A549 treated with AZD9567 at 1 μM for 4 hours (cell line): ENCODE measurements around the gene RARG. TPM values are rescaled to one million over a fixed set of nuclear protein-coding genes. Genes with fewer than 3 reads are reported as not detected.

Source experiments
- total RNA-seq: library from RNA; stranded (reverse); fragments of 200-300 nt; extraction: Qiagen RNA extraction; gene quantifications from 5 replicates; pipeline ENCODE4 v1.2.3, GENCODE V29; 2022; ENCODE audit not compliant: insufficient read depth

Gene RARG
- total RNA-seq = 18.2 to 24.2 TPM (median 21.9 TPM) in 5 replicates

GRCh38 chr12:53231921-53232645 is at the start of gene RARG:
Gene RARG, minus strand, starts transcription at chr12:53232209. Its CDS starts 4,664 bp downstream, at chr12:53227545.

DNA sequence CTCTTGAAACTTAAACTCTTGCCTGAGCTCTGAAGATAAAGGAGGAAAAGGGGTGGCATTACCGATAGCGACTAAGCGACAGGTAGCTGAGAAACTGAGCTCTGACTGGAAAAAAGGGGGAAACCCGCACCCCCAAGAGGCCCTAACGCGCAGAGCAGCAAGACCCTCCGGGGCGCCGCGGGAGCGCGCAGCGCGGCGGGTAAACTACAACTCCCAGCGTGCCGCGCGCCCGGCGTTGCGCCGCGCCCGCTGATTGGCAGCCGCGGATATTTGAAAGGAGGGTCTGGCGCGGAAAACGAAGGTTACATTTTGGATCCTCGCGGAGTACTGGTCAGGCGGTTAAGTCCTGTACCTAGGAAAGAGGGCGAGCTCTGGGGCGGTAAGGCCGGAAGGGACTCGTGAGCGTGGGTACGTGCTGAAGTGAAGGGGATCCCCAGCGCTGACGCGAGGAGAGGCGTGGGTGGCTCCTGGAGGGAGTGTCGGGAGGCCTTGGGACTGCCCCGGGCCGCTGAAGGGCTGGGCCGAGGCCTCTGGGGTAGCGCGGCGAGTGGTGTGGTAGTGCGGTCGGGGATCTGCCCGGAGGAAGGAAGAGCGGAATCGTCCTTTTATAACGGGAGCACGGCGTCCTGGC is 36.1 kb upstream of the RARG start, which contains the start of gene ESPL1:
TSS of gene ESPL1 (plus strand) at position 301 of the 631 bp plus-strand sequence. CDS start 468 bp downstream, outside the sequence.

DNA sequence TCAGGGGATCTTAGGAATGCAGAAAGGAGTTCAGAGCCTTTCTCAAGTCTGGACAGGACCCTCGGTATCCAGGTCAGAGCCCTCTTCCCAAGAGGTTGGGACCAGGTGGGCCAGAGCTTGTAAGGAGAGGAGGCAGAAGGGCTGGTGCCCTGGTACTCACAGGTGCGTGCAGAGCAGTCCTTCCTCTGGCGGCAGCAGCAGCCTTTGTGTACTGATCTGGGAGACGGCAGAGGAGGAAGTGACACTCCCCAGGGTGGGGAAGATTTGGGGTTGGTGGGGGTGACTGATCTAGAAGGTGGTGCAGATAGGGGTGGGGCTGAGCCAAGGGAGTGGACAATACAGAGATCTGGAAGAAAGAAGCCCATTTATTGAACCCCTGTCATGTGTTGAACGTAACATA is 25.0 kb downstream of the RARG start, which contains the start of gene ITGB7:
TSS of gene ITGB7 (minus strand) at position 210 of the 400 bp plus-strand sequence. CDS start 6,808 bp downstream, outside the sequence.

DNA sequence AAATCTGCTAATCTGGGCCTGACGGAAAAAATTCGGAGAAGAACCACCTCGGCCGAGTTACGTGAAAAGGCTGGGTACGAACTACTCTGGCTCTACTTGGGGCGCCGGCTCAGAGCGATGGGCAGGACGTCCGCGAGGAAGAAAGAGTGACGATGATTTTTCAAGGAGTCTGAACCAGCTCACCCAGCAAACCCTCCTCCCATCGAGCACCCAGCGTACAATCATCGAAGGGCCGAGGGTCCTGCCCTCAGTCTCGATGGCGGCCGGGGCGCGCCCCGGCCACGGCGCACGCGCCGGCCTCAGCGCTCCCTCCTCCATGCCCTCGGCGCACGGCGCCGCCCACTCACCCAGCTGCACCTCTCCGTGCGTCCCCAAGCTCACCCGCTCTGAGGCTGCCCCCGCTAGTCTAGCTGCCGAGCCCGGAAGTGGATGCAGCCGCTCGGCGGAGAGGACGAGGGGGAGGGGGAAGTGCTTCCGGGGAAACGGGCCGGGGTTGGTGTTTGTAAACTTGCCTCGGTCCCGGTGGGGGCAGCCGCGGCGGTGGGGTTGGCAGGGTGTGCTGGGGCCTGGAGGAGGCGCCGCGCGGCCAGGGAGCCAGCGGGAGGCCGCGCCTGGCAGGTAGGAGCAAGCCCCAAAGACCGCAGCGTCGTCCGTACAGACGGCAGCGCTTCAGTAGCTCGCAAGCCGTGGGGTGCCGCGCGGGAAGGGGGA is 51.6 kb downstream of the RARG start, which contains the start of the genes CSAD and ZNF740:
TSS of gene CSAD (minus strand) at position 706 of the 711 bp plus-strand sequence. CDS start 7,455 bp downstream, outside the sequence.
TSS of gene ZNF740 (plus strand) at position 503 of the 711 bp plus-strand sequence. CDS start 1,262 bp downstream, outside the sequence.

Other genes starting within 250 kb of the RARG start
- gene EIF4B, start 225.8 kb downstream of the RARG start, total RNA-seq = 223 to 321 TPM (median 255 TPM) in 5 replicates
- gene TNS2, start 182.1 kb downstream of the RARG start, total RNA-seq = 18.5 to 49.7 TPM (median 42.3 TPM) in 5 replicates
- gene SPRYD3, start 152.8 kb downstream of the RARG start, total RNA-seq = 36.1 to 38.5 TPM (median 36.8 TPM) in 5 replicates
- 134 to 246 TPM (median 225 TPM) in 5 replicates for gene IGFBP6, start 134.5 kb downstream of the RARG start, total RNA-seq
- gene SOAT2, start 128.7 kb downstream of the RARG start, total RNA-seq = 0.12 to 0.21 TPM (median 0.17 TPM) in 4 of 5 replicates, not detected in the other
- 9.3 to 16.7 TPM (median 14.9 TPM) in 5 replicates for gene ZNF740, start 51.5 kb downstream of the RARG start, total RNA-seq
- gene CSAD, start 51.3 kb downstream of the RARG start, total RNA-seq = 3.9 to 7.6 TPM (median 6.5 TPM) in 5 replicates
- gene ITGB7, start 25.0 kb downstream of the RARG start, total RNA-seq = 0.24 to 0.51 TPM (median 0.38 TPM) in 4 of 5 replicates, not detected in the other
- gene ESPL1, start 36.1 kb upstream of the RARG start, total RNA-seq = 16.5 to 20.8 TPM (median 19.4 TPM) in 5 replicates
- 462 to 512 TPM (median 505 TPM) in 5 replicates for gene PFDN5, start 63.3 kb upstream of the RARG start, total RNA-seq
- gene MYG1, start 67.5 kb upstream of the RARG start, total RNA-seq = 85.7 to 101 TPM (median 88.3 TPM) in 5 replicates
- 78.3 to 97.9 TPM (median 80.5 TPM) in 5 replicates for gene AAAS, start 89.4 kb upstream of the RARG start, total RNA-seq
- 0.03 TPM in 2 of 5 replicates, not detected in the others for gene SP7, start 104.1 kb upstream of the RARG start, total RNA-seq
- 18.7 to 23.4 TPM (median 21.2 TPM) in 5 replicates for gene SP1, start 148.0 kb upstream of the RARG start, total RNA-seq
- gene AMHR2, start 191.6 kb upstream of the RARG start, total RNA-seq = 0.82 to 1.2 TPM (median 0.97 TPM) in 4 of 5 replicates, not detected in the other
- 241 to 345 TPM (median 303 TPM) in 5 replicates for gene PRR13, start 209.5 kb upstream of the RARG start, total RNA-seq
- 639 to 671 TPM (median 649 TPM) in 5 replicates for gene PCBP2, start 219.9 kb upstream of the RARG start, total RNA-seq